ENCODE measurements around the gene COIL. TPM values are rescaled to one million over a fixed set of nuclear protein-coding genes. Genes with fewer than 3 reads are reported as not detected.

COIL gene
- total and polyA plus RNA-seq, 9 of the 15 experiments (the other 6 are each of a cell fraction or from before 2014, with no cell fraction given): 23.9 to 41.3 (median 28.7) TPM

DNA sequence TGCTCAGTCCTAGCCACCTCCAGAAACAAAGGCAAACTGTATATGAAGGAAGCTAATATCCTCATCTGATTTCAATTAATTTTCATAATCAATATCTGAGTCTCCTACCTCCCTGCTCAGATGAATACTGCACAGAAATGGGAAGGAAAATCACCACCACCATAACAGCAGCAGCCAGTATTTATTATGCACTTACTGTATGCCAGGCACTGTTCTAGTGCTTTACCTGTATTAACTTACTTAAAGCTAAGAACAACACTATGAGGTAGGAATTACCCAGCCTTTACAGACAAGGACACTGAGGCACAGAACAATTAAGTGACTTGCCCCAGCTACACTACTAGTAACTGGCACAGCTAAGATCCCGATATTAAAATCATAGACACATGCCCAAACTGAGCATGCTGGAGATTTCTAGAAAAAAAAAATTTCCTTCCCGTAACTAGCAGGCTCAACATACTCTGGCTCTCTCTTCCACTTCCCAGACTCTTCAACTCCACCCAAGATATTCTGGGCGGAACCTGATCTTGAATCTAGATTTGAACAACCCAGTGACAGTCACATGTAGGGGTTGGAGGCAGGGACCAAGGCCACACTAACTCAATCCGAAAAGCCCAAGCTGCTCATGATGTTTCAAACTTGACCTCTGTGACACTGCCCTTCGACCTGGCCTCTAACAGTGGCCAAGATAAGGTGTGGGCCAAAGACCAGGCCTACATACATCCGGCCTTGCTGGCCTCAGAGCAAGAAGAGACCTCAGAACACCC lies 50.9 kb downstream of the COIL start (continued):
- TF ChIP-seq, protein P1, sequence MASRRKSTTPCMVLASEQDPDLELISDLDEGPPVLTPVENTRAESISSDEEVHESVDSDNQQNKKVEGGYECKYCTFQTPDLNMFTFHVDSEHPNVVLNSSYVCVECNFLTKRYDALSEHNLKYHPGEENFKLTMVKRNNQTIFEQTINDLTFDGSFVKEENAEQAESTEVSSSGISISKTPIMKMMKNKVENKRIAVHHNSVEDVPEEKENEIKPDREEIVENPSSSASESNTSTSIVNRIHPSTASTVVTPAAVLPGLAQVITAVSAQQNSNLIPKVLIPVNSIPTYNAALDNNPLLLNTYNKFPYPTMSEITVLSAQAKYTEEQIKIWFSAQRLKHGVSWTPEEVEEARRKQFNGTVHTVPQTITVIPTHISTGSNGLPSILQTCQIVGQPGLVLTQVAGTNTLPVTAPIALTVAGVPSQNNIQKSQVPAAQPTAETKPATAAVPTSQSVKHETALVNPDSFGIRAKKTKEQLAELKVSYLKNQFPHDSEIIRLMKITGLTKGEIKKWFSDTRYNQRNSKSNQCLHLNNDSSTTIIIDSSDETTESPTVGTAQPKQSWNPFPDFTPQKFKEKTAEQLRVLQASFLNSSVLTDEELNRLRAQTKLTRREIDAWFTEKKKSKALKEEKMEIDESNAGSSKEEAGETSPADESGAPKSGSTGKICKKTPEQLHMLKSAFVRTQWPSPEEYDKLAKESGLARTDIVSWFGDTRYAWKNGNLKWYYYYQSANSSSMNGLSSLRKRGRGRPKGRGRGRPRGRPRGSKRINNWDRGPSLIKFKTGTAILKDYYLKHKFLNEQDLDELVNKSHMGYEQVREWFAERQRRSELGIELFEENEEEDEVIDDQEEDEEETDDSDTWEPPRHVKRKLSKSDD (conservative IDR thresholded peaks at IDR 0.05; ENCODE audit: low read length): no peak
- TF ChIP-seq ATF4 (CRISPR knock-in tag; IDR thresholded peaks at IDR 0.05): peak; percentile 69; the same call in 1 of the 2 replicates
- TF ChIP-seq TGIF2 (CRISPR knock-in tag; IDR thresholded peaks at IDR 0.05): no peak
- peak; percentile 83; the same call in 1 of the 2 replicates for TF ChIP-seq ZNF583 (CRISPR knock-in tag; IDR thresholded peaks at IDR 0.05)
- TF ChIP-seq LCOR (CRISPR knock-in tag; IDR thresholded peaks at IDR 0.05): no peak
- TF ChIP-seq ZSCAN29 (IDR thresholded peaks at IDR 0.05): no peak
- peak; percentile 45; a peak in 3 of 4 replicates for TF ChIP-seq MAZ (CRISPR knock-in tag; conservative IDR thresholded peaks at IDR 0.05 in 1 of 2, IDR thresholded peaks at IDR 0.05 in 1 of 2)
- TF ChIP-seq ZNF212 (CRISPR knock-in tag; IDR thresholded peaks at IDR 0.05): no peak
- TF ChIP-seq SRSF1 (IDR thresholded peaks at IDR 0.05; ENCODE audit: low read depth, low read length): no peak
- TF ChIP-seq, protein P2, sequence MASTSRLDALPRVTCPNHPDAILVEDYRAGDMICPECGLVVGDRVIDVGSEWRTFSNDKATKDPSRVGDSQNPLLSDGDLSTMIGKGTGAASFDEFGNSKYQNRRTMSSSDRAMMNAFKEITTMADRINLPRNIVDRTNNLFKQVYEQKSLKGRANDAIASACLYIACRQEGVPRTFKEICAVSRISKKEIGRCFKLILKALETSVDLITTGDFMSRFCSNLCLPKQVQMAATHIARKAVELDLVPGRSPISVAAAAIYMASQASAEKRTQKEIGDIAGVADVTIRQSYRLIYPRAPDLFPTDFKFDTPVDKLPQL (IDR thresholded peaks at IDR 0.05; ENCODE audit: extremely low read depth, insufficient read length): no peak
- 0 out of 4 replicates have a peak, but pooled peaks of 1 of the 2 experiments have one; percentile 1 for TF ChIP-seq ETV6 (IDR thresholded peaks at IDR 0.05; ENCODE audit: borderline replicate concordance in 1 of 2, low read depth in 2 of 2, low read length in 1 of 2)
- TF ChIP-seq ETV6 (CRISPR knock-in tag; IDR thresholded peaks at IDR 0.05; ENCODE audit: borderline replicate concordance): no peak
- TF ChIP-seq OTX1 (CRISPR knock-in tag; IDR thresholded peaks at IDR 0.05): peak; percentile 88; the same call in 1 of the 2 replicates
- peak; percentile 78 for TF ChIP-seq CXXC5 (CRISPR knock-in tag; IDR thresholded peaks at IDR 0.05)
- no peak for TF ChIP-seq NFYB (IDR thresholded peaks at IDR 0.05; ENCODE audit: extremely low read depth, insufficient read length)
- no peak for TF ChIP-seq ZNF561 (CRISPR knock-in tag; conservative IDR thresholded peaks at IDR 0.05)
- peak; percentile 56 for TF ChIP-seq TCF3 (CRISPR knock-in tag; IDR thresholded peaks at IDR 0.05)
- TF ChIP-seq, protein P3, sequence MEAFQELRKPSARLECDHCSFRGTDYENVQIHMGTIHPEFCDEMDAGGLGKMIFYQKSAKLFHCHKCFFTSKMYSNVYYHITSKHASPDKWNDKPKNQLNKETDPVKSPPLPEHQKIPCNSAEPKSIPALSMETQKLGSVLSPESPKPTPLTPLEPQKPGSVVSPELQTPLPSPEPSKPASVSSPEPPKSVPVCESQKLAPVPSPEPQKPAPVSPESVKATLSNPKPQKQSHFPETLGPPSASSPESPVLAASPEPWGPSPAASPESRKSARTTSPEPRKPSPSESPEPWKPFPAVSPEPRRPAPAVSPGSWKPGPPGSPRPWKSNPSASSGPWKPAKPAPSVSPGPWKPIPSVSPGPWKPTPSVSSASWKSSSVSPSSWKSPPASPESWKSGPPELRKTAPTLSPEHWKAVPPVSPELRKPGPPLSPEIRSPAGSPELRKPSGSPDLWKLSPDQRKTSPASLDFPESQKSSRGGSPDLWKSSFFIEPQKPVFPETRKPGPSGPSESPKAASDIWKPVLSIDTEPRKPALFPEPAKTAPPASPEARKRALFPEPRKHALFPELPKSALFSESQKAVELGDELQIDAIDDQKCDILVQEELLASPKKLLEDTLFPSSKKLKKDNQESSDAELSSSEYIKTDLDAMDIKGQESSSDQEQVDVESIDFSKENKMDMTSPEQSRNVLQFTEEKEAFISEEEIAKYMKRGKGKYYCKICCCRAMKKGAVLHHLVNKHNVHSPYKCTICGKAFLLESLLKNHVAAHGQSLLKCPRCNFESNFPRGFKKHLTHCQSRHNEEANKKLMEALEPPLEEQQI (IDR thresholded peaks at IDR 0.05): no peak
- TF ChIP-seq KLF16 (IDR thresholded peaks at IDR 0.05): no peak
- TF ChIP-seq ZEB2 (IDR thresholded peaks at IDR 0.05): peak; percentile 45; the same call in 1 of the 2 replicates
- no peak for TF ChIP-seq ZZZ3 (IDR thresholded peaks at IDR 0.05)
